OCI-M2 (cell line): Measurements from ENCODE around the gene VWA2.

Source experiments
- DNase-seq: peaks from one replicate; lab custom pipeline; 2025; ENCODE audit not compliant: unreplicated experiment; lab: John Stamatoyannopoulos, UW

Gene VWA2

GRCh38 chr10:114293075-114293474, 54.0 kb downstream of the VWA2 start:
- no peak for DNase-seq

- DNase-seq = no peak
Observed at GRCh38 chr10:114294549-114294948, 55.5 kb downstream of the VWA2 start.

GRCh38 chr10:114295393-114295792, 56.3 kb downstream of the VWA2 start:
- no peak for DNase-seq

- DNase-seq = no peak
Observed at GRCh38 chr10:114297136-114297705, 58.2 kb downstream of the VWA2 start.

GRCh38 chr10:114300036-114300645, 61.1 kb downstream of the VWA2 start:
- DNase-seq = no peak

- no peak for DNase-seq
Observed at GRCh38 chr10:114301177-114301576, 62.1 kb downstream of the VWA2 start.

- no peak for DNase-seq
Observed at GRCh38 chr10:114301951-114302710, 63.1 kb downstream of the VWA2 start.

- no peak for DNase-seq
Observed at GRCh38 chr10:114303556-114303955, 64.5 kb downstream of the VWA2 start.

- no peak for DNase-seq
Observed at GRCh38 chr10:114304017-114304570, 65.0 kb downstream of the VWA2 start.

GRCh38 chr10:114304571-114305421, 65.7 kb downstream of the VWA2 start:
- DNase-seq = no peak

- no peak for DNase-seq
Observed at GRCh38 chr10:114305521-114305925, 66.5 kb downstream of the VWA2 start.

GRCh38 chr10:114306116-114306973, 67.3 kb downstream of the VWA2 start:
- DNase-seq = no peak

GRCh38 chr10:114307731-114308130, 68.7 kb downstream of the VWA2 start:
- no peak for DNase-seq

GRCh38 chr10:114308531-114309363, 69.7 kb downstream of the VWA2 start:
- DNase-seq = no peak

GRCh38 chr10:114309364-114309651, 70.3 kb downstream of the VWA2 start:
- DNase-seq = no peak

GRCh38 chr10:114310346-114310745, 71.3 kb downstream of the VWA2 start:
- DNase-seq = no peak

GRCh38 chr10:114311023-114311422, 72.0 kb downstream of the VWA2 start:
- no peak for DNase-seq

- no peak for DNase-seq
Observed at GRCh38 chr10:114311496-114312209, 72.6 kb downstream of the VWA2 start.

- no peak for DNase-seq
Observed at GRCh38 chr10:114313139-114313538, 74.1 kb downstream of the VWA2 start.
